ENCODE results near the gene ISL1. TPM values are rescaled to one million over a fixed set of nuclear protein-coding genes. Genes with fewer than 3 reads are reported as not detected.

The ISL1 gene
- total and polyA plus RNA-seq, 2 of the 4 experiments (the other 2 are of a cell fraction), result under 0.01 TPM; not detected in 1

GRCh38 chr5:51398875-51399642 lies 15.8 kb downstream of the ISL1 start:
- Histone ChIP-seq H3K9ac (ENCODE audit: low read depth, low read length) (no peak overlapping the region), H2AK5ac (ENCODE audit: low read depth, low read length) (no peak overlapping the region), H4K91ac (ENCODE audit: insufficient read depth, low read depth, low read length) (no peak overlapping the region), H2BK15ac (ENCODE audit: low read depth, low read length) (no peak overlapping the region), H2AFZ (replicated peaks; ENCODE audit: low read length, poor library complexity) (peak overlapping the region; percentile 21), H3K9me1 (ENCODE audit: insufficient read depth, low read length) (no peaks in the 10 kb centered on the region), H3K56ac (ENCODE audit: extremely low read depth, insufficient read depth, low read length) (no peak overlapping the region), H2AK9ac (replicated peaks; ENCODE audit: low read depth, low read length, poor library complexity) (no peak overlapping the region), H3K4me3 (ENCODE audit: insufficient read depth, low read depth, low read length) (no peak overlapping the region), H3K27ac (ENCODE audit: insufficient read depth, low read length) (no peak overlapping the region), H4K20me1 (ENCODE audit: insufficient read depth, low read length) (no peaks in the 10 kb centered on the region), H2BK120ac (ENCODE audit: low read depth, low read length) (no peak overlapping the region), H4K5ac (ENCODE audit: low read depth, low read length) (no peak overlapping the region), H3K9me3 (ENCODE audit: control insufficient read depth, insufficient read depth, low read length) (no peaks in the 10 kb centered on the region), H3K36me3 (ENCODE audit: control insufficient read depth, insufficient read depth, low read length) (no peaks in the 10 kb centered on the region), H2BK20ac (ENCODE audit: low read depth, low read length) (no peak overlapping the region), H4K8ac (ENCODE audit: low read depth in 2 of 2, low read length in 2 of 2) (no peak overlapping the region), H3K4ac (ENCODE audit: low read depth, low read length) (no peak overlapping the region), H3K4me2 (ENCODE audit: low read depth, low read length) (no peak overlapping the region), H3K23ac (ENCODE audit: low read depth, low read length) (no peak overlapping the region), H3K14ac (replicated peaks; ENCODE audit: low read depth, low read length) (no peak overlapping the region), H3K79me1 (ENCODE audit: low read depth in 1 of 2, low read length in 2 of 2) (no peaks in the 10 kb centered on the region), H3K4me1 (ENCODE audit: control insufficient read depth, insufficient read depth, low read length) (no peaks in the 10 kb centered on the region), H2BK5ac (ENCODE audit: low read depth, low read length, poor library complexity, severe bottlenecking) (no peak overlapping the region), H3K18ac (ENCODE audit: low read depth, low read length) (no peak overlapping the region), H3K27me3 (ENCODE audit: control insufficient read depth, insufficient read depth, low read length) (peaks cover 10% of the 10 kb centered on the region)
- in situ Hi-C loops (cut with MboI; ENCODE audit: low sequenced_read_pairs) (loop anchor here (25.0 kb wide), 1 partner anchor 1263 kb away; no protein-coding TSS in a partner anchor), dilution Hi-C loops (cut with HindIII; ENCODE audit: low sequenced_read_pairs, unreplicated experiment) (no loop called here), intact Hi-C loops (cut with micrococcal nuclease) (no loop called here)
- CTCF ChIA-PET, result no interaction called here
- ATAC-seq (ENCODE audit: low read depth) (no peak), DNase-seq (no peak)
- TF ChIP-seq RCOR1 (IDR thresholded peaks at IDR 0.05; ENCODE audit: insufficient replicate concordance, low read length) (no peak), RAD21 (IDR thresholded peaks at IDR 0.05; ENCODE audit: low read length) (no peak), BHLHE40 (IDR thresholded peaks at IDR 0.05; ENCODE audit: low read depth, low read length) (no peak), MAZ (IDR thresholded peaks at IDR 0.05; ENCODE audit: borderline replicate concordance, low read depth, low read length) (no peak), ELK1 (IDR thresholded peaks at IDR 0.05; ENCODE audit: borderline replicate concordance, low read depth, low read length) (no peak), CHD1 (IDR thresholded peaks at IDR 0.05; ENCODE audit: low read depth, low read length) (no peak), CTCF (conservative IDR thresholded peaks at IDR 0.05; ENCODE audit: low read depth, low read length) (no peak), RFX5 (IDR thresholded peaks at IDR 0.05; ENCODE audit: low read depth, low read length) (no peak), SMC3 (IDR thresholded peaks at IDR 0.05; ENCODE audit: low read depth, low read length) (no peak), MAFK (IDR thresholded peaks at IDR 0.05; ENCODE audit: low read depth, low read length) (no peak), MXI1 (IDR thresholded peaks at IDR 0.05; ENCODE audit: borderline replicate concordance, low read depth, low read length) (no peak), NFE2L2 (IDR thresholded peaks at IDR 0.05; ENCODE audit: low read depth, low read length) (no peak)
- TF ChIP-seq, protein P1, sequence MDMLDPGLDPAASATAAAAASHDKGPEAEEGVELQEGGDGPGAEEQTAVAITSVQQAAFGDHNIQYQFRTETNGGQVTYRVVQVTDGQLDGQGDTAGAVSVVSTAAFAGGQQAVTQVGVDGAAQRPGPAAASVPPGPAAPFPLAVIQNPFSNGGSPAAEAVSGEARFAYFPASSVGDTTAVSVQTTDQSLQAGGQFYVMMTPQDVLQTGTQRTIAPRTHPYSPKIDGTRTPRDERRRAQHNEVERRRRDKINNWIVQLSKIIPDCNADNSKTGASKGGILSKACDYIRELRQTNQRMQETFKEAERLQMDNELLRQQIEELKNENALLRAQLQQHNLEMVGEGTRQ (IDR thresholded peaks at IDR 0.05; ENCODE audit: low read depth, low read length), result no peak
- no TSS peak for BruUV-seq (replicated peaks)
- WGBS, 2 experiments (ENCODE audit: extremely low coverage in 2 of 2, insufficient read length in 1 of 2), result 1% methylated on average over 18 of the region's 57 CpGs; no CpG with 5 or more reads in 1 of the 2 experiments
- POLR2A ChIA-PET (ENCODE audit: unreplicated experiment), result no interaction called here
